Right lobe of liver (tissue), 6 donors: ENCODE results near the gene KLF1. TPM values are rescaled to one million over a fixed set of nuclear protein-coding genes. Genes with fewer than 3 reads are reported as not detected.

Source experiments
- ATAC-seq, 4 donors: fragments of 200-7000 bp; cut with Tn5 transposase; one replicate each; pipeline ENCODE4 v1.9.1; 2020; ENCODE audit warnings: mild to moderate bottlenecking in 4 of 4, moderate library complexity in 4 of 4
- DNase-seq, 3 donors: peaks; one replicate each; pipeline ENCODE4 v3.0.0-alpha.2; 2020
- H3K27ac ChIP-seq, 3 donors: fragments of 200-600 bp; one replicate each; pipeline ENCODE4 v1.8.0; 2022
- H3K27me3 ChIP-seq, 2 donors: fragments of 200-600 bp; one replicate each; pipeline ENCODE4 v1.8.0; 2022
- H3K36me3 ChIP-seq, 4 donors: fragments of 200-600 bp; sonication (generic) in 1 of 4; one replicate each; pipeline versions ENCODE4 v1.5.1 to v1.8.0; 2017 to 2022; ENCODE audit warnings: control low read depth in 1 of 4
- H3K4me1 ChIP-seq, 4 donors: fragments of 200-600 bp; sonication (generic) in 1 of 4; one replicate each; pipeline versions ENCODE4 v1.5.1 to v1.8.0; 2017 to 2022; ENCODE audit warnings: control low read depth in 1 of 4
- H3K4me3 ChIP-seq, 3 donors: fragments of 200-600 bp; one replicate each; pipeline ENCODE4 v1.8.0; 2022
- H3K9me3 ChIP-seq, 4 donors: fragments of 200-600 bp; sonication (generic) in 1 of 4; one replicate each; pipeline versions ENCODE4 v1.5.1 to v1.8.0; 2017 to 2022; ENCODE audit warnings: control low read depth in 1 of 4
- CTCF ChIP-seq, 4 donors: fragments of 200-600 bp in 3 of 4; fragments of 450-650 bp in 1 of 4; IDR thresholded peaks; one replicate each; pipeline versions ENCODE4 v1.5.1 to v1.8.0; 2016 to 2022; ENCODE audit warnings: antibody characterized with exemption in 4 of 4, mild to moderate bottlenecking in 2 of 4
- POLR2A ChIP-seq: fragments of 450-650 bp; IDR thresholded peaks from one replicate; pipeline ENCODE4 v1.6.1; 2017; ENCODE audit warnings: antibody characterized with exemption, mild to moderate bottlenecking
- WGBS: methylation state at CpG from one replicate; pipeline ENCODE4 v1.1.6; 2018; ENCODE audit warnings: low coverage, low lambda C conversion rate; ENCODE audit not compliant: insufficient coverage; ENCODE audit errors: missing lambda C conversion rate; 5-methylcytosine and 5-hydroxymethylcytosine counted together
- intact Hi-C, 2 donors: fragments of 100-400 bp; cut with DNase I; formaldehyde crosslinking; loops; one replicate each; pipeline versions ENCODE4 v1.11.2 to v1.14.1; 2022
- long read RNA-seq: library from polyadenylated mRNA; unstranded; transcript quantifications from one replicate; pipeline ENCODE4 v2.0.0, GENCODE V29; 2019
- total RNA-seq, 6 experiments: library from RNA; depleted of rRNA in 2 of 6; stranded (reverse); fragments of >200 nt in 2 of 6; fragmentation: NEBNext Ultra II Directional in 3 of 6; extraction: Animal tissue kit (Norgen Biotek cat#: 25700) in 3 of 6; gene quantifications; one replicate each; pipeline versions ENCODE4 v1.1.0 to v1.2.4, GENCODE V29; 2016 to 2023
- donor health status: DM: no; HTN: yes; CAD: no.
- donor health status: DM: no; HTN: no; CAD: no.
- donor health status: DM: no; HTN: no; CAD: no.
- donor health status: DM: no; HTN: yes; CAD: no.
- donor health status: DM: no; HTN: yes; CAD: no.

The KLF1 gene
- 1 to 10 TPM in 1 of 6 experiments, under 1 TPM in 2, not detected in 3; 0.32 to 1.7 (median 0.44) TPM for total RNA-seq
- long read RNA-seq, partial matches to known transcripts, result 0 of 1 reads
- long read RNA-seq, other reads (novel, unspliced or antisense), result 0 of 1 reads

GRCh38 chr19:12886969-12887747, at the start of gene KLF1:
Gene KLF1 (minus strand): TSS chr19:12887201. CDS start chr19:12887140, 61 bp downstream.
- TF ChIP-seq CTCF (IDR thresholded peaks at IDR 0.05), result no peak
- no peak for TF ChIP-seq POLR2A
- no peak within 1 kb of the TSS for H3K4me3 ChIP-seq
- ATAC-seq (no peak), DNase-seq (no peak)
- no peaks in the 10 kb centered on the region for H3K36me3 ChIP-seq
- no peaks in the 10 kb centered on the region for H3K27me3 ChIP-seq
- intact Hi-C loops, result loop anchor here in 1 of 2 donors (10.0 kb wide), 1 partner anchor 48 kb away; the partner anchor contains the start of genes CALR and FARSA
- no peak within 1 kb of the TSS for H3K27ac ChIP-seq
- peaks cover 0 to 5% (median 0%) of the 10 kb centered on the region in 4 donors for H3K9me3 ChIP-seq
- 80% methylated on average over 5 of the region's 17 CpGs for WGBS
- H3K4me1 ChIP-seq, result peaks cover 0 to 24% (median 3%) of the 10 kb centered on the region in 4 donors

- H3K36me3 ChIP-seq, result peaks cover 7 to 26% (median 18%) of the 10 kb centered on the region in 4 donors
- intact Hi-C loops, result loop anchor here in 1 of 2 donors (10.0 kb wide), 1 partner anchor 52 kb away; the partner anchor contains the start of genes DNASE2 and KLF1
- WGBS, result 51% methylated on average over 2 of the region's 7 CpGs
- no peak for TF ChIP-seq POLR2A
- no peak for TF ChIP-seq CTCF (IDR thresholded peaks at IDR 0.05)
- no peak overlapping the region for H3K4me3 ChIP-seq
- DNase-seq (no peak), ATAC-seq (no peak)
- H3K4me1 ChIP-seq, result peaks cover 0 to 42% (median 17%) of the 10 kb centered on the region in 4 donors
- no peaks in the 10 kb centered on the region for H3K9me3 ChIP-seq
- no peak overlapping the region for H3K27ac ChIP-seq
- H3K27me3 ChIP-seq, result no peaks in the 10 kb centered on the region
Observed at GRCh38 chr19:12936582-12936981, 49.6 kb upstream of the KLF1 start.

GRCh38 chr19:12935071-12935470, 48.1 kb upstream of the KLF1 start:
- 91% methylated on average over 6 of the region's 10 CpGs for WGBS
- ATAC-seq (no peak), DNase-seq (no peak)
- TF ChIP-seq POLR2A (no peak), CTCF (IDR thresholded peaks at IDR 0.05) (no peak)
- Histone ChIP-seq H3K27me3 (no peaks in the 10 kb centered on the region), H3K27ac (no peak overlapping the region), H3K4me3 (no peak overlapping the region), H3K36me3 (peaks cover 1 to 16% (median 10%) of the 10 kb centered on the region in 4 donors), H3K4me1 (peaks cover 0 to 29% (median 14%) of the 10 kb centered on the region in 4 donors), H3K9me3 (no peaks in the 10 kb centered on the region)
- intact Hi-C loops, result loop anchor here in 1 of 2 donors (10.0 kb wide), 1 partner anchor 50 kb away; the partner anchor contains the start of genes DNASE2 and KLF1

- Histone ChIP-seq H3K9me3 (no peaks in the 10 kb centered on the region), H3K4me1 (peaks cover 0 to 22% (median 11%) of the 10 kb centered on the region in 4 donors), H3K36me3 (peaks cover 0 to 20% (median 10%) of the 10 kb centered on the region in 4 donors), H3K27ac (peak within 1 kb of the TSS; percentile 61 to 69 (median 66)), H3K4me3 (peak within 1 kb of the TSS; percentile 95 to 99 (median 99)), H3K27me3 (no peaks in the 10 kb centered on the region)
- intact Hi-C loops, result loop anchor here in 1 of 2 donors (10.0 kb wide), 1 partner anchor 49 kb away; the partner anchor contains the start of genes DNASE2 and KLF1
- DNase-seq (peak; percentile 92 to 95 (median 94)), ATAC-seq (peak; percentile 73 to 82 (median 78))
- TF ChIP-seq POLR2A, result peak; percentile 43
- TF ChIP-seq CTCF (IDR thresholded peaks at IDR 0.05), result no peak
- under 1% methylated on average over 16 of the region's 51 CpGs for WGBS
Observed at GRCh38 chr19:12933287-12934072, 46.5 kb upstream of the KLF1 start, which contains the start of gene FARSA. Gene FARSA (minus strand): TSS chr19:12933711. CDS start chr19:12933696, 15 bp downstream.
